Osteoblast (primary cell): ENCODE results near the gene RIT2. TPM values are rescaled to one million over a fixed set of nuclear protein-coding genes. Genes with fewer than 3 reads are reported as not detected.

Experiments
- DNase-seq: peaks from one replicate; pipeline ENCODE4 v3.0.0; 2011; ENCODE audit warnings: low spot score, mixed read lengths; ENCODE audit not compliant: insufficient read length; ENCODE audit errors: missing footprints
- H2AFZ ChIP-seq: 2 replicates; pipeline ENCODE4 v1.6.0; 2011; ENCODE audit warnings: mild to moderate bottlenecking, low read length
- H3K27ac ChIP-seq: 2 replicates; pipeline ENCODE4 v1.5.1; 2011; ENCODE audit warnings: mild to moderate bottlenecking, low read depth, low read length, moderate library complexity
- H3K27me3 ChIP-seq: 2 replicates; pipeline ENCODE4 v1.6.0; 2012; ENCODE audit warnings: mild to moderate bottlenecking, control low read depth, inconsistent platforms, low read length, moderate library complexity; ENCODE audit not compliant: insufficient read depth
- H3K36me3 ChIP-seq: 2 replicates; pipeline ENCODE4 v1.5.1; 2011; ENCODE audit warnings: mild to moderate bottlenecking, low read length, control low read depth, moderate library complexity; ENCODE audit not compliant: insufficient read depth
- H3K4me1 ChIP-seq: 2 replicates; pipeline ENCODE4 v1.5.1; 2011; ENCODE audit warnings: mild to moderate bottlenecking, low read length, control low read depth, moderate library complexity; ENCODE audit not compliant: insufficient read depth
- H3K4me2 ChIP-seq: 2 replicates; pipeline ENCODE4 v1.6.0; 2011; ENCODE audit warnings: mild to moderate bottlenecking, low read length; ENCODE audit not compliant: insufficient read depth
- H3K4me3 ChIP-seq: fragments of 200-600 bp; sonication (generic); 3 replicates; pipeline ENCODE4 v1.5.1; 2012; ENCODE audit warnings: mild to moderate bottlenecking, low read length, inconsistent platforms; ENCODE audit not compliant: insufficient read depth
- H3K79me2 ChIP-seq: 2 replicates; pipeline ENCODE4 v1.6.0; 2012; ENCODE audit warnings: mild to moderate bottlenecking, low read length, control low read depth, inconsistent platforms; ENCODE audit not compliant: insufficient read depth
- H3K9me3 ChIP-seq: 2 replicates; pipeline ENCODE4 v1.5.1; 2011; ENCODE audit warnings: low read depth, low read length, control low read depth
- H4K20me1 ChIP-seq: 2 replicates; pipeline ENCODE4 v1.6.0; 2012; ENCODE audit warnings: mild to moderate bottlenecking, low read length, control low read depth; ENCODE audit not compliant: insufficient read depth
- total RNA-seq: library from RNA; depleted of rRNA; stranded (reverse); fragments of >200 nt; gene quantifications from 2 replicates; pipeline ENCODE4 v1.2.3, GENCODE V29; 2012
- TF ChIP-seq, protein P1 (sequence below): IDR thresholded peaks from 2 replicates; pipeline ENCODE4 v1.5.1; 2011; ENCODE audit warnings: mild to moderate bottlenecking, low read depth, low read length, moderate library complexity; ENCODE audit errors: extremely low read depth

RIT2 gene
- total RNA-seq, 1 donor, result not detected

- H2AFZ ChIP-seq, result no peak overlapping the region
- no peaks in the 10 kb centered on the region for H3K4me1 ChIP-seq
- no peaks in the 10 kb centered on the region for H3K36me3 ChIP-seq
- H3K9me3 ChIP-seq, result no peaks in the 10 kb centered on the region
- H3K79me2 ChIP-seq, result no peaks in the 10 kb centered on the region
- no peak for DNase-seq
- H3K27ac ChIP-seq, result no peak overlapping the region
- TF ChIP-seq, protein P1, sequence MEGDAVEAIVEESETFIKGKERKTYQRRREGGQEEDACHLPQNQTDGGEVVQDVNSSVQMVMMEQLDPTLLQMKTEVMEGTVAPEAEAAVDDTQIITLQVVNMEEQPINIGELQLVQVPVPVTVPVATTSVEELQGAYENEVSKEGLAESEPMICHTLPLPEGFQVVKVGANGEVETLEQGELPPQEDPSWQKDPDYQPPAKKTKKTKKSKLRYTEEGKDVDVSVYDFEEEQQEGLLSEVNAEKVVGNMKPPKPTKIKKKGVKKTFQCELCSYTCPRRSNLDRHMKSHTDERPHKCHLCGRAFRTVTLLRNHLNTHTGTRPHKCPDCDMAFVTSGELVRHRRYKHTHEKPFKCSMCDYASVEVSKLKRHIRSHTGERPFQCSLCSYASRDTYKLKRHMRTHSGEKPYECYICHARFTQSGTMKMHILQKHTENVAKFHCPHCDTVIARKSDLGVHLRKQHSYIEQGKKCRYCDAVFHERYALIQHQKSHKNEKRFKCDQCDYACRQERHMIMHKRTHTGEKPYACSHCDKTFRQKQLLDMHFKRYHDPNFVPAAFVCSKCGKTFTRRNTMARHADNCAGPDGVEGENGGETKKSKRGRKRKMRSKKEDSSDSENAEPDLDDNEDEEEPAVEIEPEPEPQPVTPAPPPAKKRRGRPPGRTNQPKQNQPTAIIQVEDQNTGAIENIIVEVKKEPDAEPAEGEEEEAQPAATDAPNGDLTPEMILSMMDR, result no peak
- no peak overlapping the region for H3K4me2 ChIP-seq
- H4K20me1 ChIP-seq, result no peaks in the 10 kb centered on the region
- no peaks in the 10 kb centered on the region for H3K27me3 ChIP-seq
- no peak overlapping the region for H3K4me3 ChIP-seq
Observed at GRCh38 chr18:42854558-42854957, 260.9 kb downstream of the RIT2 start.

DNA sequence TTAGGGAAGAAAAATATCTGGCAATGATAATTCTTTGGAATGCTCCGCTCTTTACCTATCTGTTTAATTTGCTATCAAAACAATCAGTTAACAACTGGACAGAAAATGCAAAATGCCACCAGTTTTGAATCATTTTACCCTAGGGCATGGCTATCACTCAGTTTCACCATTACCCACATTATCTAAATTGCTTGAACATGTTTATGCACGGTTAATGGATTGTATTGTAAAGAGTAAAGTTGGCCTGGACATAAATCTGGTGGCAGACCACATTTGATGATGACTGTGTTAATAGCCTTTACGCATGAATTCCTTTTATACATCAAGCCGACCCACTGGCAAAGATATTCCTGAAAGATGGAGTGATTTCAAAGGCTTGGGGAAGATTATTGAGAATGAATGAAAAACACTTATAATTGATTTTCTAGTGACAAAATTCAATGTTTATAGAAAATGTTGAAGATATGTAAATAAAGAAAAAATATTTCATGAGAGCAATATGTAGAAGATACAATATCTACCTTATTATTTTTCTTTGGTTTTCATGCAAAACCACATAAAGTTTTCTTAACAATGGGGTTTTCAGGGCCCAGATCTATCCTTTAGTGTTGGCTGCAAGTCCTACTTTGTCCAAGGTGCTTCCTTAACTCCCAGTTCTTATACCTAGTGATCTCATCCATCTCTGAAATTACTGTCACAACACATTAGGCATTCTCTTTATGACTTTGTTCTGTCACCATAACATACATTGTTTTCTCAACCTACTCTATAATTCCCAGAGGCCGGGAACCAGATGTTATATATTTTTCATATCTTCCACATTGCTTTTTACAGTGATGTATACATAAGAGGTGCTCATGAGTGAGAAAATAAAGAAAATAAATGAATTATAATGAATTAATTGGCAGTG lies 265.1 kb downstream of the RIT2 start:
- no peak overlapping the region for H3K27ac ChIP-seq
- no peaks in the 10 kb centered on the region for H3K79me2 ChIP-seq
- TF ChIP-seq, protein P1, result no peak
- DNase-seq, result peak; percentile 61
- no peaks in the 10 kb centered on the region for H3K9me3 ChIP-seq
- H3K4me3 ChIP-seq, result no peak overlapping the region
- no peaks in the 10 kb centered on the region for H4K20me1 ChIP-seq
- H3K4me2 ChIP-seq, result no peak overlapping the region
- no peaks in the 10 kb centered on the region for H3K27me3 ChIP-seq
- no peaks in the 10 kb centered on the region for H3K4me1 ChIP-seq
- H2AFZ ChIP-seq, result no peak overlapping the region
- no peaks in the 10 kb centered on the region for H3K36me3 ChIP-seq

DNA sequence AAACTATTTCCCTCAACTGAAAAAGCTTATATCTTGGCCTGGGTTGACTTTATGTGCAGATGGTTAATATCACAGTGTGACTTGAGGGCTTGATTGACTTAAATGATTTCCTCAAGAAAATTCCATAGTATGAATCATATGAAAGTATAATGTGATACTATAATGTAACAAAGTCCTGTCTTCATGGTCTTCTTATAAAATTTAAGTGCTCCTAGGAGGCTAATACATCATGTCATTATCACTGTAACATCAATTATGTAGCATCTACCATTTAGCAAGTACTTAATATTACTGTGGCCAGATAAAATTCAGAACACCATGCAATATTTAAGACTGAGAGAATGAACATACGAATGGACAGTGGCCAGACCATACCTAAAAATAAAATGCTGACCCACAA lies 276.1 kb downstream of the RIT2 start:
- Histone ChIP-seq H3K4me1 (no peaks in the 10 kb centered on the region), H2AFZ (no peak overlapping the region), H3K4me3 (no peak overlapping the region), H4K20me1 (no peaks in the 10 kb centered on the region), H3K36me3 (no peaks in the 10 kb centered on the region), H3K27ac (no peak overlapping the region), H3K27me3 (no peaks in the 10 kb centered on the region), H3K4me2 (no peak overlapping the region), H3K79me2 (no peaks in the 10 kb centered on the region), H3K9me3 (no peaks in the 10 kb centered on the region)
- DNase-seq, result no peak
- TF ChIP-seq, protein P1, result no peak

GRCh38 chr18:42838546-42839145 lies 276.8 kb downstream of the RIT2 start:
- Histone ChIP-seq H3K4me1 (no peaks in the 10 kb centered on the region), H3K4me3 (no peak overlapping the region), H3K27me3 (no peaks in the 10 kb centered on the region), H3K36me3 (no peaks in the 10 kb centered on the region), H3K27ac (no peak overlapping the region), H3K9me3 (no peaks in the 10 kb centered on the region), H3K4me2 (no peak overlapping the region), H4K20me1 (no peaks in the 10 kb centered on the region), H3K79me2 (no peaks in the 10 kb centered on the region), H2AFZ (no peak overlapping the region)
- TF ChIP-seq, protein P1, result no peak
- DNase-seq, result no peak
